Measurements from ENCODE around the gene OXSR1. TPM values are rescaled to one million over a fixed set of nuclear protein-coding genes. Genes with fewer than 3 reads are reported as not detected.
"Not testable (repeated sequence)": the region's sequence is repeated elsewhere in the genome, so short reads cannot be mapped to it uniquely, and the experiment has no call there.

The OXSR1 gene
- total RNA-seq, 1 donor from 2014 or later, result 41.1 TPM

DNA sequence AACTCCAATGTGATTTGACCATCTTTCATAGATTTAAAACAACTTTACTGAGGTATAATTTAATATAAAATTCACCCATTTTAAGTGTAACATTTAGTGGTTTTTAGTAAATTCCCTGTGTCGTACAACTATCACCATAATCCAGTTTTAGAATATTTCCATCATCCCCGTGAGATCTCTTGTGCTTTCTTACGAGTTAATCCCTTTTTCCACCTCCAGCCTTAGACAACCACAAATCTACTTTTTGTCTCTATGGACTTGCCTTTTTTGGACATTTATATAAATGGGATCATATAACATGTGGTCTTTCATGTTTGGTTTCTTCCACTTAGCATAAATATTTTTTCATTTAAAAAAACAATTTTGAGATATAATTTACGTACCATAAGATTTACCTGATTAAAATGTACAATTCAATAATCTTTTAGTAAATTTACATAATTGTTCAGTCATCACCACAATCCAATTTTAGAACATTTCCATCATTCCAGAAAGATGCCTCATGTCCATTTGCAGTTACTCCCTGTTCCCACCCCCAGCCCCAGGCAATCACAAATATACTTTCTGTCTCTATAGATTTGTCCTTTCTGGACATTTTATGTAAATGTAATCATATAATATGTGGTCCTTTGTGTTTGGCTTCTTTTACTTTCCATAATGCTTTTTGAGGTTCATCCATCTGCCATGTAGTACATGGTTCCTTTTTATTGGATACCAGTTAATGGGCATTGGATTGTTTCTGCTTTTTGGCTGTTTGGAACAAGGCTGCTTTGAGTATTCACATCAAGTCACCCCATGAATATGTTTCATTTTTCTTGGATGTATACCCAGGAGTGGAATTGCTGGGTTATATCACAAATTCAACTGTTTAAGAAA, 3.1 kb downstream of the OXSR1 start:
- no peak for DNase-seq

DNA sequence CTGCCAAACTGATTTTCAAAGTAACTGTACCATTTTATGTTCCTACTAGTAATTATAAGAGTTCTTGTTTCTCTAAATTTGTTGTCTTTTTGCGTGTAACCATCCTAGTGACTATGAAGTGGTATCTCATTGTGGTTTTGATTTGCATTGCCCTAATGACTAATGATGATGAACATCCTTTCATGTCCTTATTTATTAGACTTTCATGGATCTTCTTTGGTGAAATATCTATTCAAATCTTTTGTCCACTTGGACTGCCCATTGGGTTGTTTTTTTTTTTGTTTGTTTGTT, 3.6 kb downstream of the OXSR1 start:
- DNase-seq, result no peak

- DNase-seq, result no peak
These were observed 5.4 kb downstream of the OXSR1 start for GRCh38 chr3:38170722-38171121.

DNA sequence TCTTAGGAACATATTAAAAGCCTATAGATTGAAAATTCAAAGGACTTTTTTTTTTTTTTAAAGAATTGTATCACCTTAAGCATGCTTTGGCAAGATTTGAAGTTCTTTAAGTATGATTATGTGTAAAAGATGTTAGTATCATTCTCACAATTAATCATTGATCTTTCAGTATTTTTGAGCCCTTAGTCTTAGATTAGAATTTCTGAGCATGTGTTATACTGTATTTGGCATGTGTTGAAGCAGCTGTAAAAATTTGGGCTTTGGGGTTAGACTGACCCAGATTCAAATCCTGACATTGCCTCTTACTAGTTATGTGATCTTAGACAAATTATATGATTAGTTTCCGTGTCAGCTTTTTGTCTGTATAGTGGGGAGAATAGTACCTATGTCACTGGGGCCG, 6.3 kb downstream of the OXSR1 start:
- DNase-seq, result no peak

GRCh38 chr3:38173834-38174418, 8.6 kb downstream of the OXSR1 start:
- no peak for DNase-seq

DNA sequence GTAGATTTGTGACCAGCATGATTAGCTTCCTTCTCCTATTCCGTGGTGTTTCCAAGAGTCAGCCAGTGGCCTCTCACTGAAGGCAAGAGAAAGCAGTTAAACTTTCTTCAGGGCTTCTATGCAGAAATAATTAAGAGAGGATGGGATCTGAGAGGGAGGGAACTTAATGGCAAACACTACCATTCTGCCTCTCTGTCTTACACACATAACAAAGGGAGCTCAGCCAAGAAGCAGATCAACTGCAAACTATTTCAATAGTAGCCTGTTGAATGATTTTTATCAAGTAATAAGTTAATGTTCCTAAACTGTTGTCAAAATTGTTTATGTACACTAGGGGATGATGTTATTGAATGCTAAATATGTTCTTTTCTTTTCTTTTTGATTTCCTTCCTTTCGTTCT, 11.8 kb downstream of the OXSR1 start:
- DNase-seq, result peak; percentile 54

GRCh38 chr3:38186781-38187180, 21.4 kb downstream of the OXSR1 start:
- DNase-seq, result no peak

DNA sequence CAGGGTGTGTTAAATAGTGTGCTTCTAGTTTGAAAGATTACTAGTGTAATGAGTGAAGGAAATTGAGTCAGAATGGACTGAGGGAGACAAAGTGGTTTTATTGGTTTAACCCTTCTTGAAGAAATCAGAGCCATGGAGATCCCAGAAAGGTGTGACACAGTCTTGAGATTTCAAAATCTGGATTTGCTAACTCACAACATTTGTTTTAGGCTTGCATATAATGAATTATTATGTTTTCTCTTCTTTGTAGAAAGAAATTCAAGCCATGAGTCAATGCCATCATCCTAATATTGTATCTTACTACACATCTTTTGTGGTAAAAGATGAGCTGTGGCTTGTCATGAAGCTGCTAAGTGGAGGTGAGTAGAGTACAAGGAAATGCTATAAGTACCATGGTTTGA, 25.1 kb downstream of the OXSR1 start:
- no peak for DNase-seq

GRCh38 chr3:38202931-38203330, 37.6 kb downstream of the OXSR1 start:
- not testable (repeated sequence) for DNase-seq

DNA sequence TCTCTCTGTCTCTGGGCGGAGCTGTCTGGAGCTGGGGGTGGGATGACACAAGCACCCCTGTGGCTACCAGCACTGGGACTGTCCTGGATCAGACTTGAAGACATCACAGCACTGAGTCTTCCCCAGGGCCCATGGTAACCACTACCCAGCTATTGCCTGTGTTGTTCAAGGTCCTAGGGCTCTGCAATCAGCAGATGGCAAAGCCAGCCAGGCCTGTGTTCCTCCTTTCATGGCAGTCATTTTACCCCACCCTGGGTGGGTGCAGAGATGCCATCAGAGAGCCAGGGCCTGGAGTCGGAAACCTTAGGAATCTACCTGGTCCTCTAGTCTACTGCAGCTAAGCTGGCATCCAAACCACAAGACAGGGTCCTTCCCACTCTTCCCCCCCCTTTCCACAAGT, 38.4 kb downstream of the OXSR1 start:
- no peak for DNase-seq

DNA sequence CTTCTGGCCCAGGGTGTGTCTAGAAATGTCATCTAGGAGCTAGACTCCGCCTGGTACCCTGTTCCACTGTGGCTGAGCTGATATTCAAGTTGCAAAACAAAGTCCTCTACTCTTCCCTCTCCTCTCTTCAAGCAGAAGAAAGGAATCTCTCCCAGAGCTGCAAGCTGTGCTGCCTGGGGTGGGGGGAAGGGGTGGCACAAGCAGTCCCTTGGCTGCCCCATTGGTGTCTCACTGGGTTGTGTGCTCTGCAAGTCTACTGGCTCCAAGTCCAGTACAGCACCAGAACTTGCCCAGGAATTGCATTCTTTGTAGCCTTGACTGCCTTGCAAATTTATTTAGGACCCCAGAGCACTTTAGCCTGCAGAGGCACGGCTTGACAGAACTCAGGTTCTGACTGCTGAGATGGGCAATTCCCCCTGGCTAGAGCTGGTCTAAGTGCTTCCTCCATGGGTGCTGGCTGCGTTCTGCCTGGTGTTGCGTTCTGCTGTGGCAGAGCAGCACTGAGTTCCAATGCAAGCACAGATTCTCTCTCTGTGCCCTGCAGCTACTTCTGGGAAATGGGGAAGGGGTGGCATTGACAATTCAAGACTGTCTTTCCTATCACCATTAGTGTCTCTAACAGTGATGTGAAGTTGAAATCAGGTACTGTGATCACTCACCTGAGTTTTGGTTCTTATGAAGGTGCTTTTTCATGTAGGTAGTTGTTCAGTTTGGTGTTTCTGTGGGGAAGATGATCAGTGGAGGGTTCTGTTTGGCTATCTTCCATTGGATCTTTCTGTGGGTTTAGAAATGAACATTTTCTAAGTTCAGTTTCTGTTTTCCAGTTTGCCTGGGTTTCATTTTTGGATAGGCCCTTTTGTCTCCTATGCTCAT, 39.5 kb downstream of the OXSR1 start:
- DNase-seq, result no peak

GRCh38 chr3:38205472-38205805, 40.1 kb downstream of the OXSR1 start:
- DNase-seq, result no peak

DNA sequence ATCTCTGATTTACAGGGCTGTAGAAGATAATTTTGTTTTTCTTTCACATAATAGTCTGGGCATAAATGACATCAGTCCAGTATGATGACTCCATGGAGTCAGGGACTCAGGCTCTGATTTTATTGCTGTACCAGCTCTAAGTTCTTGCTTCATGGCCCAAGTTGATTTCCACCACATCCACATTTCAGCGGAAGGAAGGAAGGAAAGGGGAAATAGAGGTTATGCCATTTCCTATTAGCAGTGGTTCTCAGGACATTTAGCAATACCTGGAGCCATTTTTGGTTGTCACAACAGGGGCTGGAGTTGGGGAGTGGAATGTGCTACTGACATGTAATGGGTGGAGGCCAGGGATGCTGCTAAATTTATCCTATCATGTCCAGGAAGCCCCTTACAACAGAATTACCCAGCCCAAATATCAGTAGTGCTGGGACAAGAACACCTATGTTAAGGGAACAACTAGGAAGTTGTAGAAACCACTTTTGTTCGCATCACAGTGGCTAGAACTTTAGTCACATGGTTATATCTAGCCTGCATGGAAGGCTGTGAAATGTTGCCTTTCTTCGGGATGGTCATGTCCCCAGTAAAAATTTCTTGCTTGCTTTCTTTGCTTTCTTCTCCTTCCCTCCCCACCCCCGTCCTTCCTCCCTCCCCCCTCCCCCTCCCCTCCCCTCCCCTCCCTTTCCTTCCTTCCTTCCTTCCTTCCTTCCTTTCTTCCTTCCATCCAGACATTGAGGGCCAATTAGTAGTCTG, 42.1 kb downstream of the OXSR1 start:
- DNase-seq, result no peak

DNA sequence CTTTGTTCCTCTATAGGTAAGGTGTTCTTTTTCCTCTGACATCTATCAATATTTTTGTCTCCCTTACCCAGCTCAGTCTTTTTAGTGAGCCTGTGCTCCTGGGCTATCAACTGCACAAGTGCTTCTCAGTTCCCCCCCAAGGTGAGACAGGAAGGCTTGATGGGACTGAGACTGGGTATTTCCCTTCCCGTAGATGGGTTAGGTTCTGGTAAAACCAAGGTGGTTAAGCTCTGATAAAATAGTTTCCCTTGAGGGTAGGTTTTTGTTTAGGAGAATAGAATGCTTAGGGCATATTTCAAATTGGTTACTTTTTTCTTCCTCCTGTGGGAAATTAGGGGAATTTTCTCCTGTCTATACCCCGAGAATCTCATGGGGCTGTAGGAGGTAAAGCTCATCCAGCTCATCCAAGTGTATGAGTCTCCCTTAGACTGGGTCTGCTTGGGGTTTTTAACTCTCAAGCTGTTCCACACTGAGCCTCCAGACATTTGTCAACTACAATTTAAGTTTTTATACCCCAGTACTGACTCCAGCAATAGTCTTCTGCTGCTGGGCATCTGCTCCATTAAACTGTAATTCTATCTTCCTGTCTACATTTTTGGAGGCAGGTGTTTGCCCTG, 44.9 kb downstream of the OXSR1 start:
- no peak for DNase-seq

DNA sequence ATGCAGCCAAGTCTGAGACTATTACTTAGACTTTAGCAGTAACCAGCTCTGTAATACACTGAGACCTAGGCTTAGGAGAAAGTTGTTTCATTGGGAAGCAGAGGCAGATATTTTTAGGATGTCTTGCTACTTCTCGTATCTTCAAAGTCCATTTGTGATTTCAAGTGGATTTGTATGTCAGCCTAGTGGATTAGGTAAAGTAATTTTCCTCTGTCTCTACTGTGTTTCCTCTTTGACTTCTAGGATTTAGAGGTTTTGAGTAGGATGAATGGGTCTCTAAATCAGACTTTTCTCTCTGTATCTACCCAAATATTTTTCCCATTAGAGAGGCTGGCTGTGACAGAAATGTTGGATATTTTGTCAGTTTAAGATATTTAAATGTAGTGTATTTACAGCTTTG, 46.8 kb downstream of the OXSR1 start:
- no peak for DNase-seq

- no peak for DNase-seq
These were observed 49.2 kb downstream of the OXSR1 start for GRCh38 chr3:38214560-38214959.

GRCh38 chr3:38219609-38220197, 54.4 kb downstream of the OXSR1 start:
- DNase-seq, result no peak

- no peak for DNase-seq
These were observed 55.7 kb downstream of the OXSR1 start for GRCh38 chr3:38221005-38221404.

DNA sequence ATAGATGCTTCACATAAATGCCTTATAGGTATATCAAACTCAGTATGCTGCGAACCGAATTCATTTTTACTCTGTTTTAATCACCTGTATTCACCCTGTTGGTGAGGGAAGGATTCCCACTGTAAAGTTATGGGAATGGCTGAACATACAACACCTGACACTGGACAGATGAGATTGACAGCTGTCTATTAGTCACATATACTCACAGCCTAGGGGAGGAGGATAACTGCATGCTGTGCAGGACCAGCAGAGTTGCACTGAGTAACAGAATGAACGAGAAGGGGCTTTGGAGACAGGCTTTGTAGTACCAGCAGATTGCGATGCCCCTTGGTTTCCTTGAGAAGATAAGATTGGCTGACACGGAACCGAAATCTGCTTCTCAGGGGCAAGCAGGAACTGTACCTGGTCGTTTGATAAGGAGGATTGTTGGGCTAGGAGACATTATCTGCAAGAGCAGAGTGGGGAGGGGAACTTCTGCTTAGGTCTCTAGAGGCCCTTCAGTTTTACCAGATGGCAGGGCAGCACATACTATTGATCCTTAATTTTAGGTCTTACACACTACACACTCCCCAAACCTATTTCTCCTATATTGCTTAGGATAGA, 56.8 kb downstream of the OXSR1 start:
- DNase-seq, result no peak

DNA sequence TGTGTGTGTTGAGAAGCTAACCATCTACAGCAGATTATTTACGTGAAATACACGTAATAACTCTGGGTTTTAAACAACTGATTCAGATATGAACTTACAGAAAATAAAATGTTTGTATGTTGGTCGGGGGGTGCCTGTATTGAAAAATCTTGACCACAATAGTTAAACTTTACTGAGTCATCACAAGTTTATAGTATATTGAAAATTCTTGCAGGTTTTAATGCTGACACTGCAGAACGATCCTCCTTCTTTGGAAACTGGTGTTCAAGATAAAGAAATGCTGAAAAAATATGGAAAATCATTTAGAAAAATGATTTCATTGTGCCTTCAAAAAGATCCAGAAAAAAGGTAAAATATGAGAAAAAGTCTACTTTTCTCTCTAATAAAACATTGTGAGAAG, 59.0 kb downstream of the OXSR1 start:
- DNase-seq, result no peak

- no peak for DNase-seq
These were observed 60.9 kb downstream of the OXSR1 start for GRCh38 chr3:38226273-38226672.

Data from skin of body (tissue), 2 donors.